Cardiac fibroblast (primary cell): ENCODE measurements around the gene HSD17B7.

Experiments used
- DNase-seq, 2 donors: peaks; one replicate each; pipeline versions ENCODE4 v3.0.0 to v3.0.0-alpha.2; 2010; ENCODE audit warnings: low read depth in 2 of 2
- H3K4me3 ChIP-seq, 2 donors: replicated peaks in 1 of 2; 1 replicate in 1 of 2; 2 replicates in 1 of 2; pipeline ENCODE4 v1.5.1; 2011; ENCODE audit warnings: low read depth in 2 of 2, low read length in 2 of 2, mild to moderate bottlenecking in 2 of 2, moderate library complexity in 1 of 2
- CTCF ChIP-seq: IDR thresholded peaks from one replicate; pipeline ENCODE4 v1.5.1; 2011; ENCODE audit warnings: low read depth, mild to moderate bottlenecking, low read length, inconsistent platforms

HSD17B7 gene

GRCh38 chr1:162846256-162847212 is 56.0 kb downstream of the HSD17B7 start:
- no peak overlapping the region for H3K4me3 ChIP-seq
- DNase-seq: peak in 1 of 2 donors; percentile 30
- TF ChIP-seq CTCF: no peak

DNA sequence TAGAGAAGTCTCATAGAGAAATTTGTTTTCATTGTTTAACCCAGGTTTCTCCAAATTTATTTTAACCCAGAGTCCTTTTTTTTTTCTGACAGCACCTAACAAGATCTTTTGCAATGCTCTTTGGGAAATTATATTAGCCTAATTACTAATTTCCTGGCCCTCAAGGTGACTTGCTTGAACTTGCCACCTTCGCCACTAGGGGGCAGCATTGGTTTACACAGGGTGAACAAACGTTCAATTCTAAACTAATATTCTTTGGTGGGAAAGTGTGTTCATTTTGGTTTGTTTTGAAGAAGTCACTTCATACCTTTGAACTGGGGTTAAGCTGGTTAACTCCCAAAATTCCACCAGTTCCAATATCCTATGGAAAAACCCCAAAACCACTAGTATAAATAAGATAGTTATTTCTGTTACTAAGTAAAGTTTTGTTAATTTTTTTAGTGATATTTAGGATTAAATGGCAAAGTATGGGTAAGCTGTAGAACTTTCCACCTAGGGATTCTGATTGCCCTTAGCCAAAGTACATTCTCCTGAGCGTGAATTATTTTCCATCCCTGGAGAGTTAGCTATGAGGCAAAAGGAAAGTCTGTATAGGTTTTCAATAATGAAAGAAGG is 57.4 kb downstream of the HSD17B7 start:
- DNase-seq: peak; percentile 87 to 90
- peak; percentile 86 for TF ChIP-seq CTCF
- H3K4me3 ChIP-seq: no peak overlapping the region

DNA sequence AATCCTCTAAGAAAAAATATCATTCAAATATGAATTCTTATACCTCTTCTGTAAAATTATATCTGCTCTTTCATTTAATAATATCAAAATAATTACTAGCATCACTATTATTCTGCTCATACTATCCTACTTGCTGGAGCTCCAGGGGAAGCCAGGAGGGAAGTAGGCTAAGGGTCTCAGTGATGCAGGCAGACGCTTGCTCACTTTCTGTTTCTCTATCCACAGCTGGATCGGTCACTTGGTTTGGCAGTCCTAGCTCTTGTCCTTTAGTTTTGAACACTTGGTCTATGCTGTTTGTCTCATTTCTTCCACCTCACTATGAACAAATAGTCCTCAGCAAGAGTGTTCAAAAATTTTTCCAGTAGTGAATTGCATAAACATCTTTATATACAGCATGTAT is 59.2 kb downstream of the HSD17B7 start:
- peak; percentile 33 to 42 for DNase-seq
- no peak overlapping the region for H3K4me3 ChIP-seq
- no peak for TF ChIP-seq CTCF

GRCh38 chr1:162851341-162851740 is 60.8 kb downstream of the HSD17B7 start:
- no peak for TF ChIP-seq CTCF
- no peak overlapping the region for H3K4me3 ChIP-seq

GRCh38 chr1:162854245-162854882 is 63.9 kb downstream of the HSD17B7 start:
- no peak overlapping the region for H3K4me3 ChIP-seq
- DNase-seq: peak; percentile 86 to 95
- TF ChIP-seq CTCF: peak; percentile 81

More at GRCh38 chr1:162851341-162851740, 60.8 kb downstream of the HSD17B7 start:
- no peak for DNase-seq

DNA sequence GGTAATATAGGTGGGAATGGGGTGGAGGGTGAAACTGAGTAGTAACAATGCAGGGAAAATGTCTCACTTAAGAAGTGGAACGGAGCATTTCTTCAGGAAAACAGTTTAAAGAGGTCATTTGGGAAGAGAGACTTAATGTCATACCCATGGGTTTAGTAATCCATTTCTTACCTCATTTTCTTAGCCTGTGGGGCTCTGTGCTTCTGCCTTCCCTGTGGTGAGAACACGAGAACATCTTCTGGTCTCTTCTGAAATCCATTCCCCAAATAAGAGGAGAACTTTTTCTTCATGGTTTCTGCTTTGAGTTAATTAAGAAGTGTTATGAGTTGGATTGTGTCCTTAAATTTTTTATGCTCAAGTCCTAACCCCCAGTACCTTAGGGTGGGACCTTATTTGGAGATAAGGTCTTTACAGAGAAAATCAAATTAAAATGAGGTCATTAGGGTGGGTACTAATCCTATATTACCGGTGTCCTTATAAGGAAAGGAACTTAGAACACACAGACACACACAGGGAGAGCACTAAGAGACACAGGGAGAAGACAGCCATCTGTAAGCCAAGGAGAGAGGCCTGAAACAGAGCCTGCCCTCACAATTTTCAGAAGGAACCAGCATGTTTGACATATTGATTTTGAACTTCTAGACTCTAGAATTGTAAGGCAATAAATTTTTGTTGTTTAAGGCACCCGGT is 65.1 kb downstream of the HSD17B7 start:
- DNase-seq: peak; percentile 24 to 92
- no peak for TF ChIP-seq CTCF
- no peak overlapping the region for H3K4me3 ChIP-seq
